ENCODE measurements around the gene CAP2.
"Not testable (repeated sequence)": the region's sequence is repeated elsewhere in the genome, so short reads cannot be mapped to it uniquely, and the experiment has no call there.

CAP2 gene

GRCh38 chr6:17405181-17405943 lies 12.0 kb downstream of the CAP2 start:
- not testable (repeated sequence) for DNase-seq

GRCh38 chr6:17405944-17406245 lies 12.5 kb downstream of the CAP2 start:
- no peak for DNase-seq

- DNase-seq, result no peak
These were observed 14.7 kb downstream of the CAP2 start for GRCh38 chr6:17408081-17408480.

GRCh38 chr6:17410281-17410680 lies 16.9 kb downstream of the CAP2 start:
- DNase-seq, result no peak

- DNase-seq, result no peak
These were observed 19.9 kb downstream of the CAP2 start for GRCh38 chr6:17413313-17413750.

GRCh38 chr6:17414395-17414794 lies 21.0 kb downstream of the CAP2 start:
- not testable (repeated sequence) for DNase-seq

- no peak for DNase-seq
These were observed 21.9 kb downstream of the CAP2 start for GRCh38 chr6:17415321-17415720.

- no peak for DNase-seq
These were observed 23.4 kb downstream of the CAP2 start for GRCh38 chr6:17416806-17417205.

- DNase-seq, result peak; percentile 61
These were observed 24.4 kb downstream of the CAP2 start for GRCh38 chr6:17417817-17418216.

- DNase-seq, result peak; percentile 53
These were observed 25.1 kb downstream of the CAP2 start for GRCh38 chr6:17418281-17419188.

GRCh38 chr6:17419189-17419575 lies 25.8 kb downstream of the CAP2 start:
- no peak for DNase-seq

GRCh38 chr6:17420368-17420767 lies 27.0 kb downstream of the CAP2 start:
- no peak for DNase-seq

GRCh38 chr6:17421406-17421805 lies 28.0 kb downstream of the CAP2 start:
- no peak for DNase-seq

- DNase-seq, result no peak
These were observed 29.6 kb downstream of the CAP2 start for GRCh38 chr6:17423026-17423425.

- DNase-seq, result no peak
These were observed 33.7 kb downstream of the CAP2 start for GRCh38 chr6:17427062-17427461.

GRCh38 chr6:17427617-17428016 lies 34.2 kb downstream of the CAP2 start:
- no peak for DNase-seq

- not testable (repeated sequence) for DNase-seq
These were observed 35.3 kb downstream of the CAP2 start for GRCh38 chr6:17428595-17429120.

- no peak for DNase-seq
These were observed 36.1 kb downstream of the CAP2 start for GRCh38 chr6:17429383-17430061.

- DNase-seq, result no peak
These were observed 38.2 kb downstream of the CAP2 start for GRCh38 chr6:17431581-17431980.

GRCh38 chr6:17432356-17432755 lies 39.0 kb downstream of the CAP2 start:
- DNase-seq, result no peak

- no peak for DNase-seq
These were observed 46.0 kb downstream of the CAP2 start for GRCh38 chr6:17439243-17439993.

GRCh38 chr6:17440811-17441210 lies 47.4 kb downstream of the CAP2 start:
- not testable (repeated sequence) for DNase-seq

- DNase-seq, result no peak
These were observed 48.8 kb downstream of the CAP2 start for GRCh38 chr6:17442196-17442595.
